ENCODE measurements around the gene PPM1M. TPM values are rescaled to one million over a fixed set of nuclear protein-coding genes. Genes with fewer than 3 reads are reported as not detected.

The PPM1M gene
- polyA plus RNA-seq, 1 of the 3 experiments (the other 2 are of a cell fraction) = 19.2 TPM

DNA sequence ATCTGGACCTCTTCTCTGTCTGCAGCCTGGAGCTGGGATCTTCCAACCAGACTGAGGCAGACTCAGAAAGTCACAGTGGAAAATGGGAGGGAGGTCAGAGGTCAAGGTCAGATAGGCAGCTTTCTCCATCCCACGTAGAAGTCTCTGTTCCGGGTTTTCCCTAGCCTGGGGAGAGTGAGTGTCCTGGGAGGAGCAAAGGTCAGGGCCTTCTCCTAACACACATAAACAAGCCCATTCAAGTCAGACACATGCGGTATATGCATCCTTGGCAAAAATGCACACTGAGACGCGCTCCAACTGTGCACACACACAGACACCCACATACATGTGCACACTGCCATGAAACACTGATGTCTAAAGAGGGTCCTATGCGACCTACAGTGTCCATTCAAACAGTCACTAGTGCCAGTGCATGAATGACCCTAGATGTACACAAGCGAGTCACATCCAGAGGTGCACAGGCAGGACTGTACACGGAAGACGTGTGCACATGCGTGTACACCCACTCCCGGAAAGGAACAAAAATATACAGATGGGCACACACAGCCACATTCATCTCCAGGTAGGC, 7.3 kb upstream of the PPM1M start:
- H3K9me2 ChIP-seq = no peaks in the 10 kb centered on the region
- H3K4me1 ChIP-seq (ENCODE audit: control insufficient read depth in 1 of 2, insufficient read depth in 2 of 2, low read depth in 1 of 2, low read length in 1 of 2) = peaks cover 8 to 45% of the 10 kb centered on the region in 2 experiments
- no peak for DNase-seq
- peak overlapping the region; percentile 90 to 97 for H3K4me3 ChIP-seq (ENCODE audit: low read depth in 2 of 2, low read length in 1 of 2)
- peaks cover 4% of the 10 kb centered on the region; the same call in 1 of the 2 replicates for H4K20me1 ChIP-seq (ENCODE audit: insufficient read depth)
- TF ChIP-seq EP300 (IDR thresholded peaks at IDR 0.05; ENCODE audit: borderline replicate concordance in 1 of 2, low read depth in 1 of 2, low read length in 1 of 2) (no peak), RCOR1 (IDR thresholded peaks at IDR 0.05; ENCODE audit: low read length) (no peak), POLR2AphosphoS5 (IDR thresholded peaks at IDR 0.05; ENCODE audit: low read depth, low read length) (no peak), MXI1 (IDR thresholded peaks at IDR 0.05; ENCODE audit: low read depth, low read length) (peak; percentile 59; the same call in 1 of the 2 replicates), MEF2A (IDR thresholded peaks at IDR 0.05; ENCODE audit: borderline replicate concordance, low read depth) (no peak), FOXM1 (IDR thresholded peaks at IDR 0.05; ENCODE audit: low read depth) (no peak)
- TF ChIP-seq, protein P1, sequence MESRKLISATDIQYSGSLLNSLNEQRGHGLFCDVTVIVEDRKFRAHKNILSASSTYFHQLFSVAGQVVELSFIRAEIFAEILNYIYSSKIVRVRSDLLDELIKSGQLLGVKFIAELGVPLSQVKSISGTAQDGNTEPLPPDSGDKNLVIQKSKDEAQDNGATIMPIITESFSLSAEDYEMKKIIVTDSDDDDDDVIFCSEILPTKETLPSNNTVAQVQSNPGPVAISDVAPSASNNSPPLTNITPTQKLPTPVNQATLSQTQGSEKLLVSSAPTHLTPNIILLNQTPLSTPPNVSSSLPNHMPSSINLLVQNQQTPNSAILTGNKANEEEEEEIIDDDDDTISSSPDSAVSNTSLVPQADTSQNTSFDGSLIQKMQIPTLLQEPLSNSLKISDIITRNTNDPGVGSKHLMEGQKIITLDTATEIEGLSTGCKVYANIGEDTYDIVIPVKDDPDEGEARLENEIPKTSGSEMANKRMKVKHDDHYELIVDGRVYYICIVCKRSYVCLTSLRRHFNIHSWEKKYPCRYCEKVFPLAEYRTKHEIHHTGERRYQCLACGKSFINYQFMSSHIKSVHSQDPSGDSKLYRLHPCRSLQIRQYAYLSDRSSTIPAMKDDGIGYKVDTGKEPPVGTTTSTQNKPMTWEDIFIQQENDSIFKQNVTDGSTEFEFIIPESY (IDR thresholded peaks at IDR 0.05; ENCODE audit: borderline replicate concordance, low read depth) = no peak
- TF ChIP-seq, protein P2, sequence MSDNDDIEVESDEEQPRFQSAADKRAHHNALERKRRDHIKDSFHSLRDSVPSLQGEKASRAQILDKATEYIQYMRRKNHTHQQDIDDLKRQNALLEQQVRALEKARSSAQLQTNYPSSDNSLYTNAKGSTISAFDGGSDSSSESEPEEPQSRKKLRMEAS (IDR thresholded peaks at IDR 0.05; ENCODE audit: low read depth) = 0 out of 2 replicates have a peak, but pooled peaks have one; percentile 24
- TF ChIP-seq, protein P3, sequence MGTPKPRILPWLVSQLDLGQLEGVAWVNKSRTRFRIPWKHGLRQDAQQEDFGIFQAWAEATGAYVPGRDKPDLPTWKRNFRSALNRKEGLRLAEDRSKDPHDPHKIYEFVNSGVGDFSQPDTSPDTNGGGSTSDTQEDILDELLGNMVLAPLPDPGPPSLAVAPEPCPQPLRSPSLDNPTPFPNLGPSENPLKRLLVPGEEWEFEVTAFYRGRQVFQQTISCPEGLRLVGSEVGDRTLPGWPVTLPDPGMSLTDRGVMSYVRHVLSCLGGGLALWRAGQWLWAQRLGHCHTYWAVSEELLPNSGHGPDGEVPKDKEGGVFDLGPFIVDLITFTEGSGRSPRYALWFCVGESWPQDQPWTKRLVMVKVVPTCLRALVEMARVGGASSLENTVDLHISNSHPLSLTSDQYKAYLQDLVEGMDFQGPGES (IDR thresholded peaks at IDR 0.05; ENCODE audit: low read depth, low read length) = no peak
- ChIA-PET CTCF (interaction anchor here (0.8 to 11.8 kb wide), 8 partner anchors 11 to 246 kb away, joined by 3 to 257 read pairs (median 5); partner anchors contain the start of genes TLR9 and WDR82), POLR2A (interaction anchor here (0.7 to 4.6 kb wide), 7 partner anchors 8 to 64 kb away, joined by 3 to 67 read pairs (median 3); partner anchors contain the start of gene WDR82)
- 8% methylated on average over 9 of the region's 11 CpGs for WGBS (ENCODE audit: low lambda C conversion rate)
- H3K9ac ChIP-seq = peak overlapping the region; percentile 83
- H2AFZ ChIP-seq (ENCODE audit: low read depth) = peak overlapping the region; percentile 66; the same call in 1 of the 2 replicates
- H3K79me2 ChIP-seq (ENCODE audit: insufficient read depth) = peaks cover 67% of the 10 kb centered on the region
- H3K9me3 ChIP-seq = no peaks in the 10 kb centered on the region
- H3K27ac ChIP-seq (ENCODE audit: low read depth in 2 of 2, low read length in 1 of 2) = peak overlapping the region; percentile 93 to 96
- H3K36me3 ChIP-seq (replicated peaks in 1 of 2; ENCODE audit: control insufficient read depth in 1 of 2, insufficient read depth in 2 of 2, low read length in 1 of 2) = peaks cover 5% of the 10 kb centered on the region in 2 experiments
- no peaks in the 10 kb centered on the region for H3K27me3 ChIP-seq (ENCODE audit: insufficient read depth)
- H3K4me2 ChIP-seq = peak overlapping the region; percentile 89
- peaks cover 24% of the 10 kb centered on the region for H3F3A ChIP-seq (replicated peaks; ENCODE audit: insufficient read depth)

Measured in SK-N-SH (cell line).